NCI-H82 (cell line): ENCODE measurements around the gene PCDH9.

Experiments used
- DNase-seq: peaks from one replicate; lab custom pipeline; 2025; lab: John Stamatoyannopoulos, UW

PCDH9 gene

GRCh38 chr13:66969291-66969690 is 260.8 kb downstream of the PCDH9 start:
- DNase-seq: no peak

GRCh38 chr13:66967811-66968597 is 262.1 kb downstream of the PCDH9 start:
- no peak for DNase-seq

GRCh38 chr13:66965181-66965580 is 265.0 kb downstream of the PCDH9 start:
- peak; percentile 52 for DNase-seq

GRCh38 chr13:66962953-66963352 is 267.2 kb downstream of the PCDH9 start:
- DNase-seq: no peak

- no peak for DNase-seq
Measured at GRCh38 chr13:66958611-66959010, 271.5 kb downstream of the PCDH9 start.

GRCh38 chr13:66952507-66952906 is 277.6 kb downstream of the PCDH9 start:
- DNase-seq: no peak

GRCh38 chr13:66951426-66951825 is 278.7 kb downstream of the PCDH9 start:
- DNase-seq: no peak

- no peak for DNase-seq
Measured at GRCh38 chr13:66950666-66951065, 279.5 kb downstream of the PCDH9 start.

GRCh38 chr13:66948910-66949309 is 281.2 kb downstream of the PCDH9 start:
- no peak for DNase-seq

GRCh38 chr13:66943530-66943929 is 286.6 kb downstream of the PCDH9 start:
- DNase-seq: no peak

GRCh38 chr13:66940113-66940512 is 290.0 kb downstream of the PCDH9 start:
- no peak for DNase-seq

- DNase-seq: no peak
Measured at GRCh38 chr13:66937423-66937822, 292.7 kb downstream of the PCDH9 start.

- no peak for DNase-seq
Measured at GRCh38 chr13:66933994-66934393, 296.1 kb downstream of the PCDH9 start.

- DNase-seq: no peak
Measured at GRCh38 chr13:66933527-66933926, 296.6 kb downstream of the PCDH9 start.

GRCh38 chr13:66927562-66927961 is 302.6 kb downstream of the PCDH9 start:
- peak; percentile 75 for DNase-seq

- no peak for DNase-seq
Measured at GRCh38 chr13:66926851-66927524, 303.1 kb downstream of the PCDH9 start.

GRCh38 chr13:66926200-66926850 is 303.8 kb downstream of the PCDH9 start:
- peak; percentile 83 for DNase-seq

GRCh38 chr13:66922444-66922843 is 307.7 kb downstream of the PCDH9 start:
- no peak for DNase-seq

- no peak for DNase-seq
Measured at GRCh38 chr13:66921437-66921836, 308.7 kb downstream of the PCDH9 start.

- no peak for DNase-seq
Measured at GRCh38 chr13:66915596-66916185, 314.4 kb downstream of the PCDH9 start.

- DNase-seq: no peak
Measured at GRCh38 chr13:66914155-66914554, 316.0 kb downstream of the PCDH9 start.

GRCh38 chr13:66911411-66911939 is 318.7 kb downstream of the PCDH9 start:
- DNase-seq: peak; percentile 11
